Activated T-cell treated with anti-CD3 and anti-CD28 coated beads, Interleukin-2, amount 50 U/mL, for 4 hours (primary cell): ENCODE results near the gene LDLRAD1. TPM values are rescaled to one million over a fixed set of nuclear protein-coding genes. Genes with fewer than 3 reads are reported as not detected.
"Not testable (repeated sequence)": the region's sequence is repeated elsewhere in the genome, so short reads cannot be mapped to it uniquely, and the experiment has no call there.

Experiments used
- ATAC-seq, 2 donors: fragments of 200-7000 bp; cut with Tn5 transposase; one replicate each; pipeline ENCODE4 v1.10.0; 2021
- DNase-seq: peaks from one replicate; pipeline ENCODE4 v3.0.0-alpha.2; 2020
- H3K27me3 Mint-ChIP-seq: one replicate; pipeline ENCODE4 v1.8.0; 2021; ENCODE audit warnings: low read depth, mixed read lengths
- H3K36me3 Mint-ChIP-seq: one replicate; pipeline ENCODE4 v1.8.0; 2022; ENCODE audit warnings: mixed read lengths; ENCODE audit not compliant: insufficient read depth
- H3K4me1 Mint-ChIP-seq: one replicate; pipeline ENCODE4 v1.8.0; 2021; ENCODE audit warnings: low read depth, mixed read lengths
- H3K4me3 Mint-ChIP-seq: one replicate; pipeline ENCODE4 v1.8.0; 2021; ENCODE audit warnings: mild to moderate bottlenecking, moderate library complexity, mixed read lengths
- H3K9me3 Mint-ChIP-seq: one replicate; pipeline ENCODE4 v1.8.0; 2021; ENCODE audit warnings: mixed read lengths
- total RNA-seq, 3 donors: library from RNA; stranded (reverse); gene quantifications; one replicate each; pipeline ENCODE4 v1.2.1, GENCODE V29; 2021

Gene LDLRAD1
- not detected for total RNA-seq

- H3K4me3 Mint-ChIP-seq = no peak within 1 kb of the TSS
- no peaks in the 10 kb centered on the region for H3K4me1 Mint-ChIP-seq
- DNase-seq = no peak
Observed at GRCh38 chr1:54017979-54018378, at the start of gene LDLRAD1. Gene LDLRAD1, minus strand, starts transcription at chr1:54018186. Its CDS starts 74 bp downstream, at chr1:54018112.

DNA sequence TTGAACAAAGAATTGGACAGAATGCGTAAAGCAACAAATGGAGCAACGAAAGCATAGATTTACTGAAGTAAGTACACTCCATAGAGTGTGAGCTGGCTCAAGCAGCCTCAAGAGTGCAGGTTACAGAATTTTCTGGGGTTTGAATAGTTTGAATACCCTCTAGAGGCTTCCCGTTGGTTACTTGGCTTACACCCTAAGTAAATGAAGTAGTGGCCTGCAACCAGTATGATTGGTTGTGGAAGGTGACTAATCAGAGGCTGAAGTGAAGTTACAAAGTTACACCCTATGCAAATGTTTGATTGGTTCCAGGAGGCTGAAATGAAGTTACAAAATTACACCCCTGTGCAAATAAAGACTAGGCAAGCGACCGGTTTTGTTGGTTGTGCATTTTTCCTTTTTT lies 46.3 kb upstream of the LDLRAD1 start:
- no peak for ATAC-seq
- H3K27me3 Mint-ChIP-seq = no peaks in the 10 kb centered on the region

More at GRCh38 chr1:54017979-54018378, at the start of gene LDLRAD1:
- H3K27me3 Mint-ChIP-seq = peaks cover 11% of the 10 kb centered on the region
- H3K9me3 Mint-ChIP-seq = no peaks in the 10 kb centered on the region
- no peak for ATAC-seq
- no peaks in the 10 kb centered on the region for H3K36me3 Mint-ChIP-seq

GRCh38 chr1:54054438-54054749 lies 36.4 kb upstream of the LDLRAD1 start:
- peaks cover 9% of the 10 kb centered on the region for H3K36me3 Mint-ChIP-seq
- DNase-seq = no peak
- H3K27me3 Mint-ChIP-seq = no peaks in the 10 kb centered on the region
- peaks cover 35% of the 10 kb centered on the region for H3K4me1 Mint-ChIP-seq
- H3K4me3 Mint-ChIP-seq = no peak overlapping the region
- ATAC-seq = no peak
- H3K9me3 Mint-ChIP-seq = no peaks in the 10 kb centered on the region

More for the DNA sequence above, 46.3 kb upstream of the LDLRAD1 start:
- Mint-ChIP-seq H3K4me3 (no peak overlapping the region), H3K9me3 (no peaks in the 10 kb centered on the region), H3K36me3 (peaks cover 11% of the 10 kb centered on the region), H3K4me1 (no peaks in the 10 kb centered on the region)
- no peak for DNase-seq

GRCh38 chr1:54053745-54054437 lies 35.9 kb upstream of the LDLRAD1 start:
- no peak for ATAC-seq
- no peak for DNase-seq
- Mint-ChIP-seq H3K27me3 (no peaks in the 10 kb centered on the region), H3K36me3 (peaks cover 9% of the 10 kb centered on the region), H3K9me3 (no peaks in the 10 kb centered on the region), H3K4me1 (peaks cover 38% of the 10 kb centered on the region), H3K4me3 (no peak overlapping the region)

- Mint-ChIP-seq H3K9me3 (no peaks in the 10 kb centered on the region), H3K4me3 (no peak within 1 kb of the TSS), H3K36me3 (peaks cover 6% of the 10 kb centered on the region), H3K4me1 (peaks cover 41% of the 10 kb centered on the region), H3K27me3 (no peaks in the 10 kb centered on the region)
- ATAC-seq = peak; percentile 96
- peak; percentile 93 for DNase-seq
Observed at GRCh38 chr1:54052934-54053744, 35.2 kb upstream of the LDLRAD1 start, which contains the start of the genes TCEANC2 and TMEM59. Gene TCEANC2, plus strand, starts transcription at chr1:54053608. Its CDS starts 815 bp downstream, at chr1:54054423. Gene TMEM59, minus strand, starts transcription at chr1:54053204. Its CDS starts 16 bp downstream, at chr1:54053188.

- H3K4me1 Mint-ChIP-seq = peaks cover 44% of the 10 kb centered on the region
- ATAC-seq (peak; percentile 34 to 47), DNase-seq (peak; percentile 7)
- peaks cover 2% of the 10 kb centered on the region for H3K36me3 Mint-ChIP-seq
- no peak overlapping the region for H3K4me3 Mint-ChIP-seq
- H3K9me3 Mint-ChIP-seq = no peaks in the 10 kb centered on the region
- H3K27me3 Mint-ChIP-seq = no peaks in the 10 kb centered on the region
Observed at GRCh38 chr1:54052431-54052933, 34.5 kb upstream of the LDLRAD1 start.

GRCh38 chr1:54051933-54052430 lies 34.0 kb upstream of the LDLRAD1 start:
- DNase-seq = no peak
- no peak overlapping the region for H3K4me3 Mint-ChIP-seq
- ATAC-seq = no peak
- no peaks in the 10 kb centered on the region for H3K9me3 Mint-ChIP-seq
- no peaks in the 10 kb centered on the region for H3K27me3 Mint-ChIP-seq
- no peaks in the 10 kb centered on the region for H3K36me3 Mint-ChIP-seq
- peaks cover 47% of the 10 kb centered on the region for H3K4me1 Mint-ChIP-seq

- DNase-seq, H3K27me3 Mint-ChIP-seq, H3K4me3 Mint-ChIP-seq, H3K9me3 Mint-ChIP-seq, H3K36me3 Mint-ChIP-seq, ATAC-seq: not testable (repeated sequence)
- peaks cover 46% of the 10 kb centered on the region for H3K4me1 Mint-ChIP-seq
Observed at GRCh38 chr1:54050435-54050834, 32.4 kb upstream of the LDLRAD1 start.

DNA sequence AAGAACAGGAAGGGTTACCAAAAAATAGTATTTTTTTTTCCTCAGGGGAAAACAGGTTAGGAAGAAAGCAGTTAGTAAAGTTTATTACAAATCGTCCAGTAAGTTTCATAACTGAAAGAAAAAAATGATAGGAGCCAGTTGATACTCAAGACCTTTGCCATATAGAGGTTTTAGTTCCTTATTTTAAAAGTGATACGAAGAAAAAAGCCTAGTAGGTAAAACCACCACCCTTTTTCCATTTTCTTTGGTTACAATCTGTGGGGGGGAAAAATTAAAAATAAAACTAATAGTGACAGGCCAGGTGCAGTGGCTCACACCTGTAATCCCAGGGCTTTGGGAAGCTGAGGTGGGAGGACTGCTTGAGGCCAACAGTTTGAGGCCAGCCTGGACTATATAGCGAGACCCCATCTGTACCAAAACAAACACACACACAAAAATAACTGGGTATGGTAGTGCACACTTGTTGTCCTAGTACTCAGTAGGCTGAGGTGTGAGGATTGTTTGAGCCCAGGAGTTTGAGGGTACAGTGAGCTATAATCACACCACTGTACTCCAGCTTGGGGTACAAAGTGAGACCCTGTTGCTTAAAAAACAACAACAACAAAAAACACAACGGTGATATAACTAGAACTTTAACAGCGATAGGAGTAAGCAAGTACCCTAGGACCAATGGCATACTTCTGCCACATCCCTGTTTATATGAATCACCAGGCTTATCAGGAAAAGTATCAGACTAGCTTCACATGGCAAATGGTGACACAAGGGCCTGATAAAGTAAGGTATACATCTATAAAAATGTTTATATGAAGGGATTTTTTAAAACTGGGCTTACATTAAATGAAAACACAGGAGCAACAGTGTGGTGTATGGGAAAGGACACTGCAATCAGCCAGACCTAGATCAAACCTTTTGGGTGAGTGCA lies 29.7 kb upstream of the LDLRAD1 start:
- Mint-ChIP-seq H3K4me1 (peaks cover 40% of the 10 kb centered on the region), H3K36me3 (peaks cover 16% of the 10 kb centered on the region), H3K27me3 (no peaks in the 10 kb centered on the region), H3K9me3 (no peaks in the 10 kb centered on the region), H3K4me3 (no peak overlapping the region)
- no peak for DNase-seq
- no peak for ATAC-seq

GRCh38 chr1:54046671-54047383 lies 28.8 kb upstream of the LDLRAD1 start:
- Mint-ChIP-seq H3K36me3 (peaks cover 21% of the 10 kb centered on the region), H3K4me3 (no peak overlapping the region), H3K4me1 (peaks cover 40% of the 10 kb centered on the region), H3K9me3 (no peaks in the 10 kb centered on the region), H3K27me3 (no peaks in the 10 kb centered on the region)
- no peak for ATAC-seq
- DNase-seq = no peak

DNA sequence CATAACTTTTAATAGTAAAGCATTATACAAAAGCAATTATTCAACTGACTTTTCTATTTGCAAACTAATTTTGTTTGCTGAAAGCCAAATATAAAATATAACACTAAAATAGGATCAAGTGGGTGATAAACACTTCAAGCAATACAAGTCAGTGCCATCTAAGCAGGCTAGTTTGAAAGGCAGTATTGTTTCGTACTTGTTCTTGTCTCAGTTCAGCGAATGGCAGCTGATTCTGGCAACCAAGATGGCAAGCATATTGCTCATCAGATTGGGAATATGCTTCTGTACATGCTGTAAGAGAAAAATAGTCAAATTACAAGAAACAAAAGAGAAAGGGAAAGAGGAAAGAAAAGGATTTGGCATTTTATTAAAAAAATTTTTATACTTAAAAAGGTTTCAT lies 27.5 kb upstream of the LDLRAD1 start:
- DNase-seq (no peak), ATAC-seq (no peak)
- H3K4me1 Mint-ChIP-seq = peaks cover 40% of the 10 kb centered on the region
- H3K27me3 Mint-ChIP-seq = no peaks in the 10 kb centered on the region
- H3K9me3 Mint-ChIP-seq = no peaks in the 10 kb centered on the region
- peaks cover 25% of the 10 kb centered on the region for H3K36me3 Mint-ChIP-seq
- no peak overlapping the region for H3K4me3 Mint-ChIP-seq

DNA sequence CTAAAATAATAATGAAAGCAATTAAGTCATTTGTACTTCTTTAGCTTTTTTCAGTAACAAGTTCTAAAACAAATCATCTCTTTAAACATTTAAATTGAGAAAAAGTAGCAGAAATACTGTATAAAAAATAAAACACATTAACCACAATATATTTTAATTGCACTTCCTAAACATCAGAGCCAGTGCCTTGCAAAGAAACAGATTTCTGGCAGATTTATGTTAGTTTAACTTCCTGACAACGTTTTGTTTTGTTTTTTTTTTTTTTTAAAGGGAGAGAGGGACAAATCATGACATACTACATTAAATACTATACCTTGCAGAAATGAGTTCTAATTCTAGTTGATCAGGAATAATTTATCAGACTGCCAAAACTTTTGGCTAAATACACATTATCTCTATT lies 23.8 kb upstream of the LDLRAD1 start:
- Mint-ChIP-seq H3K4me1 (peaks cover 16% of the 10 kb centered on the region), H3K9me3 (no peaks in the 10 kb centered on the region), H3K27me3 (no peaks in the 10 kb centered on the region), H3K4me3 (no peak overlapping the region), H3K36me3 (peaks cover 38% of the 10 kb centered on the region)
- DNase-seq (no peak), ATAC-seq (no peak)

- no peaks in the 10 kb centered on the region for H3K27me3 Mint-ChIP-seq
- no peaks in the 10 kb centered on the region for H3K4me1 Mint-ChIP-seq
- DNase-seq (no peak), ATAC-seq (no peak)
- H3K36me3 Mint-ChIP-seq = peaks cover 31% of the 10 kb centered on the region
- no peaks in the 10 kb centered on the region for H3K9me3 Mint-ChIP-seq
- no peak overlapping the region for H3K4me3 Mint-ChIP-seq
Observed at GRCh38 chr1:54037476-54037875, 19.5 kb upstream of the LDLRAD1 start.
